Measurements from ENCODE around the gene APOL4.
"Not testable (repeated sequence)": the region's sequence is repeated elsewhere in the genome, so short reads cannot be mapped to it uniquely, and the experiment has no call there.

Gene APOL4

DNA sequence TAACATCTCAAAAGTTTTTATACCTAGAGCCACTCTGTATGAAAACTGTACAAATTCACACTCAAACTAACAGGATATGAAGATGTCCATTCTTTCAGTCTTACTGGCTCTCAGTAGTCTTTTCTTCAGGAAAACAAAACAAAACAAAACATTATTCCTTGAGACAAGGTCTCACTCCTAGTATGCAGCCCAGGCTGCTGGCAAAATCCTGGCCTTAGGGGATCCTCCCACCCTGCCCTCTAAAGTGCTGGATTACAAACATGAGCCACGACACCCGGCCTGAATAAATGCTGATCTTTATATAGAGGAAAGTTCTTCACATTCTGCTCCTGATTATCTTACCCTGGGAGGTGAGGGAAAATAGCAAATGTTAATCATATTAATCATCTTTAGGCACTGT lies 32.6 kb upstream of the APOL4 start:
- no CpG with 5 or more reads among the region's 2 CpGs for WGBS (ENCODE audit: extremely low coverage, insufficient coverage, low lambda C conversion rate)

DNA sequence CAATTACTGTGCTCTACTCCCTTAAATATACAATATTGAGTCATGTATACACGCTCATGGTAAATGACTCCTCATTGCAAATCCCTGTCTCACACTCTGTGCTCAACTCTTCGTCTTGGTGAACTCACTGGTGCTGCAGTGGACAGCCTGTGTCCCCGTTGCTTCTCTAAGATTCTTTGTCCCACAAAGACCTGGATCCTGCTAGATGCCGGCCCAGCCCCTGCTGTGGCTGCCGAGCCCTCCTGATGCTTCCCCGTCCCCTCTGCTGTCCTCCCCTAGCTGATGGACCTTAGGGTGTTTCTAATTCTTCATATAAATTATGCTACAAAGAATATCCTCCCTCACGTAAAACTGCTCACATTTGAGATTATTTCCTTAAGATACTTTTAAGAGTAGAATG lies 32.2 kb upstream of the APOL4 start:
- H3K36me3 ChIP-seq (ENCODE audit: control insufficient read depth, insufficient read depth, low read length), result no peaks in the 10 kb centered on the region

More for the DNA sequence above, 32.6 kb upstream of the APOL4 start:
- Histone ChIP-seq H2BK120ac (ENCODE audit: low read depth, low read length) (no peak overlapping the region), H3K4me3 (ENCODE audit: low read length) (no peak overlapping the region), H4K5ac (ENCODE audit: low read length) (no peak overlapping the region), H2BK5ac (ENCODE audit: low read length) (no peak overlapping the region), H3K9ac (ENCODE audit: low read length) (no peak overlapping the region), H3K4me2 (ENCODE audit: low read length) (no peak overlapping the region), H3K4me1 (ENCODE audit: control insufficient read depth, low read depth, low read length) (peaks cover 2% of the 10 kb centered on the region), H3K56ac (ENCODE audit: low read length) (no peak overlapping the region), H3K79me1 (ENCODE audit: low read length) (no peaks in the 10 kb centered on the region), H3K79me2 (ENCODE audit: control insufficient read depth, insufficient read depth, low read length) (no peaks in the 10 kb centered on the region), H3K27ac (ENCODE audit: low read depth, low read length) (no peak overlapping the region), H3K27me3 (ENCODE audit: insufficient read depth, low read length, poor library complexity) (no peaks in the 10 kb centered on the region), H3K4ac (ENCODE audit: low read depth, low read length) (no peak overlapping the region), H3K18ac (ENCODE audit: low read length) (no peak overlapping the region), H3K36me3 (ENCODE audit: control insufficient read depth, insufficient read depth, low read length) (no peaks in the 10 kb centered on the region), H4K8ac (ENCODE audit: low read depth, low read length) (no peak overlapping the region), H2AK5ac (ENCODE audit: low read length) (no peak overlapping the region), H2BK15ac (replicated peaks; ENCODE audit: low read depth) (no peak overlapping the region), H3K23ac (ENCODE audit: low read length) (no peak overlapping the region)
- DNase-seq, result no peak

DNA sequence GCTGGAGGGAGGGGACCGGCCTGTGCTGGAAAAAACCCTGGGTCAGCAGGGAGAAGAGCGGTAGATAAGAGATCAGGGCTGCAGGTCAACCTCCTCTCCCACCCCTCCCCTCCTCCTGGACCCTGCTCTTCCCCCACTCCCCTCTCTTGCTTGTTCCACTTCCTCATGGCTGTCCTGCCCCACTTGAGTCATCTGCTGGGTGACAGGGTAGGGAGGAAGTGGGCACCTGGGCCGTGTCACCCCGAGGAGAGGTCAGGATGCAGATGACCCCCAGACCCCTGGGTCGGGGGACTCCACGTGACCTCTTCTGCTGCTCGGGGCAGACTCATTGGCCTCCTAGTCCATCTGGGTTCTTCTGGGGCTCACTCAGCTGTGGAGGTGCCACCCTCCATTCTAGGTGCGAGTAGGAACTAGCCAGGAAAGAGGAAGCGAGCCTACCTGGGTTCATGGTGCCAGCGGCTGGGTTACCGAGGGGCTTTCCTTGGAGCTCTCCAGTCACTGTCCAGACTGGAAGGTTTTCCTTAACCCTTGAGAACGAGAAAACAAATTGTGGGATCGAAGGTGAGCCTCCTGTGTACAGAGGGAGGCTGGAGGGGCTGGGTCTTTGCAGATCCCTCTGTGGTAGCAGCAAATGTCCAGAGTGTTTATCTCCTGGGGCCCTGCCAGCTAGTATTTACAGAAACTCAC lies 31.2 kb upstream of the APOL4 start:
- Histone ChIP-seq H3K4me3 (ENCODE audit: low read length) (no peak overlapping the region), H3K79me2 (ENCODE audit: control insufficient read depth, insufficient read depth, low read length) (no peaks in the 10 kb centered on the region), H2BK5ac (ENCODE audit: low read length) (no peak overlapping the region), H3K27ac (ENCODE audit: low read depth, low read length) (no peak overlapping the region), H3K9ac (ENCODE audit: low read length) (no peak overlapping the region), H4K8ac (ENCODE audit: low read depth, low read length) (no peak overlapping the region), H3K18ac (ENCODE audit: low read length) (no peak overlapping the region), H3K4ac (ENCODE audit: low read depth, low read length) (no peak overlapping the region), H2BK120ac (ENCODE audit: low read depth, low read length) (no peak overlapping the region), H3K79me1 (ENCODE audit: low read length) (no peaks in the 10 kb centered on the region), H3K36me3 (ENCODE audit: control insufficient read depth, insufficient read depth, low read length) (no peaks in the 10 kb centered on the region), H3K4me1 (ENCODE audit: control insufficient read depth, low read depth, low read length) (peaks cover 4% of the 10 kb centered on the region), H3K23ac (ENCODE audit: low read length) (no peak overlapping the region), H2AK5ac (ENCODE audit: low read length) (no peak overlapping the region), H4K5ac (ENCODE audit: low read length) (no peak overlapping the region), H3K27me3 (ENCODE audit: insufficient read depth, low read length, poor library complexity) (no peaks in the 10 kb centered on the region), H2BK15ac (replicated peaks; ENCODE audit: low read depth) (no peak overlapping the region), H3K56ac (ENCODE audit: low read length) (no peak overlapping the region), H3K4me2 (ENCODE audit: low read length) (no peak overlapping the region)
- DNase-seq, result no peak
- WGBS (ENCODE audit: extremely low coverage, insufficient coverage, low lambda C conversion rate), result no CpG with 5 or more reads among the region's 13 CpGs

More for the DNA sequence above, 32.2 kb upstream of the APOL4 start:
- Histone ChIP-seq H3K79me2 (ENCODE audit: control insufficient read depth, insufficient read depth, low read length) (no peaks in the 10 kb centered on the region), H2BK120ac (ENCODE audit: low read depth, low read length) (no peak overlapping the region), H3K4ac (ENCODE audit: low read depth, low read length) (no peak overlapping the region), H2BK15ac (replicated peaks; ENCODE audit: low read depth) (no peak overlapping the region), H3K4me2 (ENCODE audit: low read length) (no peak overlapping the region), H4K5ac (ENCODE audit: low read length) (no peak overlapping the region), H3K27ac (ENCODE audit: low read depth, low read length) (no peak overlapping the region), H3K9ac (ENCODE audit: low read length) (no peak overlapping the region), H3K4me3 (ENCODE audit: low read length) (no peak overlapping the region), H3K27me3 (ENCODE audit: insufficient read depth, low read length, poor library complexity) (no peaks in the 10 kb centered on the region), H3K4me1 (ENCODE audit: control insufficient read depth, low read depth, low read length) (peaks cover 3% of the 10 kb centered on the region), H4K8ac (ENCODE audit: low read depth, low read length) (no peak overlapping the region), H2BK5ac (ENCODE audit: low read length) (no peak overlapping the region), H3K18ac (ENCODE audit: low read length) (no peak overlapping the region), H3K79me1 (ENCODE audit: low read length) (no peaks in the 10 kb centered on the region), H3K23ac (ENCODE audit: low read length) (no peak overlapping the region), H2AK5ac (ENCODE audit: low read length) (no peak overlapping the region), H3K56ac (ENCODE audit: low read length) (no peak overlapping the region)
- no CpG with 5 or more reads among the region's 7 CpGs for WGBS (ENCODE audit: extremely low coverage, insufficient coverage, low lambda C conversion rate)
- DNase-seq, result no peak

DNA sequence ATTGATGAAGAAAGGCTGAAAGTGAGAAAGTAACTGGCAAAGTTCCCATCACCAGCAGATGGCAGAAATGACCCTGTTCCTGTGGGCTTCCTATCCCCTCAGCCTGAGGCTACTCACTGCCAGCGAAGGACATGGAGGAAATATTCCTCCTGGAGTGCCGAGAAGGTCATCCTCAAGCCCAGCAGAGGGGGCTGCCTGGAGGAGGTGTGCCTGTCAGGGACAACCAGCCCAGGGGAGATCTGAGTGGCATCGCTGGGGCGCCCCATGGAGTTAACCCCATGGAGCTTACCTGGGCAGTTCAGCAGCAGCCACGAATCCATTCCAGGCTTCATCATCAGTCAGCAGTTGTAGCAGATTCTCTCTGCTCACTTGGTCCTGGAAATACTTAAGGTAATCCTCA lies 29.4 kb upstream of the APOL4 start:
- not testable (repeated sequence) for H4K5ac ChIP-seq (ENCODE audit: low read length); H2BK15ac ChIP-seq (replicated peaks; ENCODE audit: low read depth); H3K27me3 ChIP-seq (ENCODE audit: insufficient read depth, low read length, poor library complexity); H3K4ac ChIP-seq (ENCODE audit: low read depth, low read length); H3K27ac ChIP-seq (ENCODE audit: low read depth, low read length); H3K4me2 ChIP-seq (ENCODE audit: low read length); H2BK5ac ChIP-seq (ENCODE audit: low read length); H3K79me2 ChIP-seq (ENCODE audit: control insufficient read depth, insufficient read depth, low read length); H3K36me3 ChIP-seq (ENCODE audit: control insufficient read depth, insufficient read depth, low read length); H4K8ac ChIP-seq (ENCODE audit: low read depth, low read length); H3K9ac ChIP-seq (ENCODE audit: low read length); H3K4me3 ChIP-seq (ENCODE audit: low read length); H3K4me1 ChIP-seq (ENCODE audit: control insufficient read depth, low read depth, low read length); H3K23ac ChIP-seq (ENCODE audit: low read length); H2AK5ac ChIP-seq (ENCODE audit: low read length); H2BK120ac ChIP-seq (ENCODE audit: low read depth, low read length); H3K79me1 ChIP-seq (ENCODE audit: low read length); H3K18ac ChIP-seq (ENCODE audit: low read length); H3K56ac ChIP-seq (ENCODE audit: low read length)
- DNase-seq, result peak; percentile 78
- no CpG with 5 or more reads among the region's 5 CpGs for WGBS (ENCODE audit: extremely low coverage, insufficient coverage, low lambda C conversion rate)

DNA sequence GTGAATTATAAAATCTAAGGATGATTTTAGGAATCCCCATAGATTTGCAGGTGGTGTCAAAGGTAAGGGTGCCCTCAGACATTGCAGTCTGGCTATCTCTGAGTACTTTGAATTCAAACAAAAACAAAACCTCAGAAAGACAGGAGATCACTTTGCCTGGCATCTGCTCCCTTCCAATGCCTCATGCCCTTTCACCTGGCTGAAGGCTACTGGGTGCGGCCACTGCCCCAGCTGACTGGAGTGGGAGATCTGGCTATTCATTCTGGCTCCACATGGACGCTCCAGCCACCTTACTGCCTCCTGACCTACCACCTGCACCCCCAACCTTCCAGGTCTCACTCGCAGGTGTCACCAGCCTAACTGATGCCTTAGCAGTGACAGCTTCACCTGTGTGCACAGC lies 28.0 kb upstream of the APOL4 start:
- H4K8ac ChIP-seq (ENCODE audit: low read depth, low read length), result not testable (repeated sequence)

DNA sequence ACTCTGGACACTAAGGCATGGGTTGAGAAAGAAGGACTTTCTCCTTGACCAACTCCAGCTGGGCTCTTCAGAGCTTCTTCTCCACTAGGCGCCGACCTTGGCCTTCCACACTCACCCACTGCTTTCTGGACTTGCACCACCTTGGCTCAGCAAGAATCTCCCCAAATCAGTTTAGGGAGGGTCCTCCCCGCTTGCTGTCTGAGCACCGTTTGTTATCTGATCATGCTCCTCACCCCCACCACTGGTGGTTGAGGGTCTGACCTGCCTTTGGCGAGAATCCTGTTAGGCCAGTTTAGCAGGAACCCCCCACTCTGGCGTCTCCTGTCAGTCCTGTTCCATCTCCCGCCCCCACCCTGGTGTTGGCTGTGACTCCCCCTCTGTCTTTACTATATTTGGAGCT lies 27.3 kb upstream of the APOL4 start:
- H3K79me1 ChIP-seq (ENCODE audit: low read length), result no peaks in the 10 kb centered on the region
- no CpG with 5 or more reads among the region's 7 CpGs for WGBS (ENCODE audit: extremely low coverage, insufficient coverage, low lambda C conversion rate)
- H3K4me1 ChIP-seq (ENCODE audit: control insufficient read depth, low read depth, low read length), result peaks cover 4% of the 10 kb centered on the region
- H3K36me3 ChIP-seq (ENCODE audit: control insufficient read depth, insufficient read depth, low read length), result no peaks in the 10 kb centered on the region
- no peak overlapping the region for H2BK15ac ChIP-seq (replicated peaks; ENCODE audit: low read depth)
- no peaks in the 10 kb centered on the region for H3K27me3 ChIP-seq (ENCODE audit: insufficient read depth, low read length, poor library complexity)
- H4K5ac ChIP-seq (ENCODE audit: low read length), result no peak overlapping the region
- no peak overlapping the region for H3K23ac ChIP-seq (ENCODE audit: low read length)
- no peak overlapping the region for H3K4me3 ChIP-seq (ENCODE audit: low read length)
- no peak overlapping the region for H2BK5ac ChIP-seq (ENCODE audit: low read length)
- no peak overlapping the region for H4K8ac ChIP-seq (ENCODE audit: low read depth, low read length)
- H3K4me2 ChIP-seq (ENCODE audit: low read length), result no peak overlapping the region
- no peak overlapping the region for H3K9ac ChIP-seq (ENCODE audit: low read length)
- DNase-seq, result peak; percentile 39
- no peak overlapping the region for H3K27ac ChIP-seq (ENCODE audit: low read depth, low read length)
- H3K56ac ChIP-seq (ENCODE audit: low read length), result no peak overlapping the region
- no peak overlapping the region for H2AK5ac ChIP-seq (ENCODE audit: low read length)
- no peak overlapping the region for H3K18ac ChIP-seq (ENCODE audit: low read length)
- no peak overlapping the region for H3K4ac ChIP-seq (ENCODE audit: low read depth, low read length)
- no peaks in the 10 kb centered on the region for H3K79me2 ChIP-seq (ENCODE audit: control insufficient read depth, insufficient read depth, low read length)
- no peak overlapping the region for H2BK120ac ChIP-seq (ENCODE audit: low read depth, low read length)

More for the DNA sequence above, 28.0 kb upstream of the APOL4 start:
- not testable (repeated sequence) for H3K4me1 ChIP-seq (ENCODE audit: control insufficient read depth, low read depth, low read length); H3K4ac ChIP-seq (ENCODE audit: low read depth, low read length); H3K79me2 ChIP-seq (ENCODE audit: control insufficient read depth, insufficient read depth, low read length); H3K56ac ChIP-seq (ENCODE audit: low read length); H3K27me3 ChIP-seq (ENCODE audit: insufficient read depth, low read length, poor library complexity); H2BK120ac ChIP-seq (ENCODE audit: low read depth, low read length); H3K4me3 ChIP-seq (ENCODE audit: low read length); H2AK5ac ChIP-seq (ENCODE audit: low read length); H3K36me3 ChIP-seq (ENCODE audit: control insufficient read depth, insufficient read depth, low read length); H4K5ac ChIP-seq (ENCODE audit: low read length); H2BK15ac ChIP-seq (replicated peaks; ENCODE audit: low read depth); H2BK5ac ChIP-seq (ENCODE audit: low read length); DNase-seq; H3K4me2 ChIP-seq (ENCODE audit: low read length); H3K9ac ChIP-seq (ENCODE audit: low read length); H3K18ac ChIP-seq (ENCODE audit: low read length); H3K79me1 ChIP-seq (ENCODE audit: low read length); H3K27ac ChIP-seq (ENCODE audit: low read depth, low read length); H3K23ac ChIP-seq (ENCODE audit: low read length)
- WGBS (ENCODE audit: extremely low coverage, insufficient coverage, low lambda C conversion rate), result no CpG with 5 or more reads among the region's 3 CpGs

Data from mesendoderm (in vitro differentiated cells).